ENCODE data around the gene GMPPA. TPM values are rescaled to one million over a fixed set of nuclear protein-coding genes. Genes with fewer than 3 reads are reported as not detected.

The GMPPA gene
- total RNA-seq, 6 experiments from 2014 or later: 21.7 to 54.1 (median 40.2) TPM

- H3K9me3 ChIP-seq: no peaks in the 10 kb centered on the region
- H3K4me3 ChIP-seq: peak overlapping the region; percentile 72 to 89 (median 78)
- H3K27me3 ChIP-seq: no peaks in the 10 kb centered on the region
- peak overlapping the region; percentile 50 to 88 (median 79) for H3K27ac ChIP-seq
- ATAC-seq: peak; percentile 8 to 51 (median 34)
- 0% methylated on average over 2 of the region's 66 CpGs for WGBS (ENCODE audit: insufficient coverage, low coverage, low lambda C conversion rate, missing lambda C conversion rate)
- peaks cover 0 to 18% (median 5%) of the 10 kb centered on the region in 4 donors for H3K4me1 ChIP-seq
- no peaks in the 10 kb centered on the region for H3K36me3 ChIP-seq
- no peak for TF ChIP-seq POLR2A (IDR thresholded peaks at IDR 0.05)
- TF ChIP-seq CTCF (IDR thresholded peaks at IDR 0.05): no peak
- intact Hi-C loops (cut with DNase I): no loop called here
- peak in 1 of 3 donors; percentile 37 for DNase-seq
Measured at GRCh38 chr2:219542931-219543595, 44.4 kb downstream of the GMPPA start.

GRCh38 chr2:219543596-219544358, 45.1 kb downstream of the GMPPA start, which contains the start of the genes CHPF and TMEM198:
Gene CHPF, minus strand, starts transcription at chr2:219543809. Its CDS starts 271 bp downstream, at chr2:219543538.
Gene TMEM198, plus strand, starts transcription at chr2:219544028. Its CDS starts 700 bp downstream, at chr2:219544728.
- H3K4me1 ChIP-seq: peaks cover 0 to 18% (median 5%) of the 10 kb centered on the region in 4 donors
- H3K9me3 ChIP-seq: no peaks in the 10 kb centered on the region
- H3K27ac ChIP-seq: peak within 1 kb of the TSS; percentile 50 to 88 (median 79)
- TF ChIP-seq POLR2A (IDR thresholded peaks at IDR 0.05) (peak; percentile 72), CTCF (IDR thresholded peaks at IDR 0.05) (no peak)
- WGBS (ENCODE audit: insufficient coverage, low coverage, low lambda C conversion rate, missing lambda C conversion rate): 0% methylated on average over 5 of the region's 75 CpGs
- no peaks in the 10 kb centered on the region for H3K36me3 ChIP-seq
- intact Hi-C loops (cut with DNase I): no loop called here
- no peaks in the 10 kb centered on the region for H3K27me3 ChIP-seq
- H3K4me3 ChIP-seq: peak within 1 kb of the TSS; percentile 72 to 89 (median 78)
- DNase-seq (peak; percentile 98 to 99 (median 99)), ATAC-seq (peak; percentile 92 to 95 (median 93))

GRCh38 chr2:219544567-219544966, 45.9 kb downstream of the GMPPA start:
- Histone ChIP-seq H3K9me3 (no peaks in the 10 kb centered on the region), H3K36me3 (no peaks in the 10 kb centered on the region), H3K4me3 (peak overlapping the region in 1 of 3 donors; percentile 89), H3K27ac (no peak overlapping the region), H3K27me3 (no peaks in the 10 kb centered on the region), H3K4me1 (peaks cover 0 to 18% (median 5%) of the 10 kb centered on the region in 4 donors)
- 31% methylated on average over 6 of the region's 9 CpGs for WGBS (ENCODE audit: insufficient coverage, low coverage, low lambda C conversion rate, missing lambda C conversion rate)
- DNase-seq (no peak), ATAC-seq (no peak)
- TF ChIP-seq CTCF (IDR thresholded peaks at IDR 0.05): no peak
- TF ChIP-seq POLR2A (IDR thresholded peaks at IDR 0.05): no peak
- intact Hi-C loops (cut with DNase I): no loop called here

GRCh38 chr2:219545295-219545942, 46.7 kb downstream of the GMPPA start:
- no peak overlapping the region for H3K27ac ChIP-seq
- TF ChIP-seq POLR2A (IDR thresholded peaks at IDR 0.05) (no peak), CTCF (IDR thresholded peaks at IDR 0.05) (no peak)
- WGBS (ENCODE audit: insufficient coverage, low coverage, low lambda C conversion rate, missing lambda C conversion rate): 40% methylated on average over 2 of the region's 3 CpGs
- no peaks in the 10 kb centered on the region for H3K9me3 ChIP-seq
- no peaks in the 10 kb centered on the region for H3K27me3 ChIP-seq
- no peak for ATAC-seq
- intact Hi-C loops (cut with DNase I): no loop called here
- no peak overlapping the region for H3K4me3 ChIP-seq
- no peaks in the 10 kb centered on the region for H3K36me3 ChIP-seq
- DNase-seq: no peak
- H3K4me1 ChIP-seq: peaks cover 0 to 18% (median 5%) of the 10 kb centered on the region in 4 donors

All from right lobe of liver (tissue), 6 donors.